Measurements from ENCODE around the gene UPB1.

DNA sequence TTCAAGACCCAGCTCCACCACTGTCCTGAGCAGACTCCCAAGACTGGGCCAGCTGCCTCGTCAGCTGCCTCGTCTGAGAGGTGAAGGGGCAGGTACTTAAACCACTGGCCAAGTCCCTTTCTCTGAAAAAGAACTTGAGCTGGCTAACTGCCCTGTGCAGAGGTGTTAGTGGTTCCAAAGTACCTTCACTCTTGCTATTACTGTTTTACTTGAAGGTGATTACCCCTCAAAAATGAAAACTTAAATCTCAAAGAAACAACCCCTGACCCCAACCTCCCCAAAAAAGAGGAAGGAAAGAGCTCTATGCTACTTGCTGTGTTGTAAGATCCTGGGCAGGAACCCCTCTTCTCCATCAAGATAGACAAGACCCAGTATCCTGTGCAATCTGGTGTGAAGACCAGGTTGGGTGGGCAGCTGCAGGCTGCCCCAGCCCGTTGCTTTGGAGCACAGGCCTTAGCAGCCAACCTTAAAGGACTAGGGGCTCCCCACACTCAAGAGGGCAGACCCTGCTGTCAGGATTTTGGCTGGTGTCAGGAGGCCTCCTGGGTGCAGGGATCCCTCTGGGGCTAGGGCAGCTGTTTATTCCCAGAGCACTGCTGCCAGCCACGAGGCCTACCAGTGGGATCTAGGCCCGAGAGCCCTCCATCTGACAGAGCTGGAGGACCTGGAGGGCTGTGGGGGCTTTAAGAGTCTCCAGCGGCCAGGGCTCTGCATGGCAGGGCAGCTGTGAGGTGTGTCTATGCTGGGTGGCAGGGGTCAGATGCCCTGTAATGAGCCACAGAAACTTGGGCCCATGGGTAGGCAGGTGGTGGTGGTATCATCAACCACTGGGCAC, 46.8 kb downstream of the UPB1 start:
- TF ChIP-seq YY1 (IDR thresholded peaks at IDR 0.05; ENCODE audit: low read depth) (no peak), EGR1 (IDR thresholded peaks at IDR 0.05) (no peak), RAD21 (IDR thresholded peaks at IDR 0.05; ENCODE audit: low read depth) (no peak), CEBPB (IDR thresholded peaks at IDR 0.05) (no peak), EP300 (IDR thresholded peaks at IDR 0.05; ENCODE audit: borderline replicate concordance) (no peak), CREB1 (IDR thresholded peaks at IDR 0.05; ENCODE audit: low read depth) (no peak), ZBTB7A (IDR thresholded peaks at IDR 0.05; ENCODE audit: low read depth) (no peak), FOXM1 (IDR thresholded peaks at IDR 0.05; ENCODE audit: borderline replicate concordance, low read depth) (no peak), NFIC (IDR thresholded peaks at IDR 0.05) (no peak), TCF12 (IDR thresholded peaks at IDR 0.05; ENCODE audit: low read depth) (no peak)
- TF ChIP-seq, protein P1, sequence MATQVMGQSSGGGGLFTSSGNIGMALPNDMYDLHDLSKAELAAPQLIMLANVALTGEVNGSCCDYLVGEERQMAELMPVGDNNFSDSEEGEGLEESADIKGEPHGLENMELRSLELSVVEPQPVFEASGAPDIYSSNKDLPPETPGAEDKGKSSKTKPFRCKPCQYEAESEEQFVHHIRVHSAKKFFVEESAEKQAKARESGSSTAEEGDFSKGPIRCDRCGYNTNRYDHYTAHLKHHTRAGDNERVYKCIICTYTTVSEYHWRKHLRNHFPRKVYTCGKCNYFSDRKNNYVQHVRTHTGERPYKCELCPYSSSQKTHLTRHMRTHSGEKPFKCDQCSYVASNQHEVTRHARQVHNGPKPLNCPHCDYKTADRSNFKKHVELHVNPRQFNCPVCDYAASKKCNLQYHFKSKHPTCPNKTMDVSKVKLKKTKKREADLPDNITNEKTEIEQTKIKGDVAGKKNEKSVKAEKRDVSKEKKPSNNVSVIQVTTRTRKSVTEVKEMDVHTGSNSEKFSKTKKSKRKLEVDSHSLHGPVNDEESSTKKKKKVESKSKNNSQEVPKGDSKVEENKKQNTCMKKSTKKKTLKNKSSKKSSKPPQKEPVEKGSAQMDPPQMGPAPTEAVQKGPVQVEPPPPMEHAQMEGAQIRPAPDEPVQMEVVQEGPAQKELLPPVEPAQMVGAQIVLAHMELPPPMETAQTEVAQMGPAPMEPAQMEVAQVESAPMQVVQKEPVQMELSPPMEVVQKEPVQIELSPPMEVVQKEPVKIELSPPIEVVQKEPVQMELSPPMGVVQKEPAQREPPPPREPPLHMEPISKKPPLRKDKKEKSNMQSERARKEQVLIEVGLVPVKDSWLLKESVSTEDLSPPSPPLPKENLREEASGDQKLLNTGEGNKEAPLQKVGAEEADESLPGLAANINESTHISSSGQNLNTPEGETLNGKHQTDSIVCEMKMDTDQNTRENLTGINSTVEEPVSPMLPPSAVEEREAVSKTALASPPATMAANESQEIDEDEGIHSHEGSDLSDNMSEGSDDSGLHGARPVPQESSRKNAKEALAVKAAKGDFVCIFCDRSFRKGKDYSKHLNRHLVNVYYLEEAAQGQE (IDR thresholded peaks at IDR 0.05; ENCODE audit: low read depth) = no peak
- TF ChIP-seq, protein P2, sequence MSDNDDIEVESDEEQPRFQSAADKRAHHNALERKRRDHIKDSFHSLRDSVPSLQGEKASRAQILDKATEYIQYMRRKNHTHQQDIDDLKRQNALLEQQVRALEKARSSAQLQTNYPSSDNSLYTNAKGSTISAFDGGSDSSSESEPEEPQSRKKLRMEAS (IDR thresholded peaks at IDR 0.05) = no peak
- TF ChIP-seq, protein P3, sequence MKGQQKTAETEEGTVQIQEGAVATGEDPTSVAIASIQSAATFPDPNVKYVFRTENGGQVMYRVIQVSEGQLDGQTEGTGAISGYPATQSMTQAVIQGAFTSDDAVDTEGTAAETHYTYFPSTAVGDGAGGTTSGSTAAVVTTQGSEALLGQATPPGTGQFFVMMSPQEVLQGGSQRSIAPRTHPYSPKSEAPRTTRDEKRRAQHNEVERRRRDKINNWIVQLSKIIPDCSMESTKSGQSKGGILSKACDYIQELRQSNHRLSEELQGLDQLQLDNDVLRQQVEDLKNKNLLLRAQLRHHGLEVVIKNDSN (IDR thresholded peaks at IDR 0.05) = no peak

All from Ishikawa (cell line).